Kidney tubule cell (primary cell): Measurements from ENCODE around the gene WHRN.
A peak's percentile ranks its signal among the peaks of the same experiment; 100 is the strongest.

ENCODE experiments used
- DNase-seq: peaks from one replicate; pipeline ENCODE4 v3.0.0-alpha.2; 2018; ENCODE audit warnings: low spot score

WHRN gene

DNA sequence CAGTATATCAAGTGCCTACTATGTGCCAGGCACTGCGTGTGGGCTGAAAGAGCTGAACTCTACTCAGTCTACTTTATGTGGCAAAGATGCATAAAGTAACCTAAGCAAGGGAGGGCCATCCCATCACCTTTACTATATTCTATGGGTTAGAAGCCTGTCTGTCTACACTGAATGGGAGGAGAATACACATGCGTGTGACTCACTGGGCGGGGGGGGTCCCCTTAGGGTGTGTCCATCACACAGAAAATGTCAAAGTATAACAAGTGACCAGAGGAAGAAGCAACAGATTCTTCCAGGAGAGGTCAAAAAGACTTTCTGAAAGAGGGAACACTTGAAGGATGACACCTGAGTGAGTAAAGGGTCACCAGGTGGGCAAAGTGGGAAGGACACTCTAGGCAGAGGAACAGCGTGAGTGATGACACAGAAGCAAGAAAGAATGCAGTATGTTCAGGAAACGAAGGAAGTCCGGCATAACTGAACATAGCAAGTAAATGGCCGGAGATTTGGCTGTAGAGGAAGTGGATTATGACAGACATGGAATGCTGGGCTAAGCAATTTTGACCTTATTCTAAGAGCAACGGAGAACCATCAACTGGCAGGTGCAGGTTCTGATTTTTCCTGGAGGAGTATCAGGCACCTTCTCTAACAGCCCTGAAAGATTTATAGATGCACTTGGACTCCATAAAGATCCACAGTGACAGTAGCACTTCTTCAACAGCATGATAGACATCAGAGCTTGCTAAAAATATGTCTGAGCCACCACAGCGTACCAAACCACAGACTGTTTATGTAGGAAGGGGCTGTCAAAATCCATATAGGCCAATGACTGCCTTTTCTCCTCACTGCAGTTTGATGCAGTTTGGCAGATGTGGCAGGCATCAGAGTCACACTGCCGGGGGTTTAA is 8.0 kb upstream of the WHRN start:
- no peak for DNase-seq

DNA sequence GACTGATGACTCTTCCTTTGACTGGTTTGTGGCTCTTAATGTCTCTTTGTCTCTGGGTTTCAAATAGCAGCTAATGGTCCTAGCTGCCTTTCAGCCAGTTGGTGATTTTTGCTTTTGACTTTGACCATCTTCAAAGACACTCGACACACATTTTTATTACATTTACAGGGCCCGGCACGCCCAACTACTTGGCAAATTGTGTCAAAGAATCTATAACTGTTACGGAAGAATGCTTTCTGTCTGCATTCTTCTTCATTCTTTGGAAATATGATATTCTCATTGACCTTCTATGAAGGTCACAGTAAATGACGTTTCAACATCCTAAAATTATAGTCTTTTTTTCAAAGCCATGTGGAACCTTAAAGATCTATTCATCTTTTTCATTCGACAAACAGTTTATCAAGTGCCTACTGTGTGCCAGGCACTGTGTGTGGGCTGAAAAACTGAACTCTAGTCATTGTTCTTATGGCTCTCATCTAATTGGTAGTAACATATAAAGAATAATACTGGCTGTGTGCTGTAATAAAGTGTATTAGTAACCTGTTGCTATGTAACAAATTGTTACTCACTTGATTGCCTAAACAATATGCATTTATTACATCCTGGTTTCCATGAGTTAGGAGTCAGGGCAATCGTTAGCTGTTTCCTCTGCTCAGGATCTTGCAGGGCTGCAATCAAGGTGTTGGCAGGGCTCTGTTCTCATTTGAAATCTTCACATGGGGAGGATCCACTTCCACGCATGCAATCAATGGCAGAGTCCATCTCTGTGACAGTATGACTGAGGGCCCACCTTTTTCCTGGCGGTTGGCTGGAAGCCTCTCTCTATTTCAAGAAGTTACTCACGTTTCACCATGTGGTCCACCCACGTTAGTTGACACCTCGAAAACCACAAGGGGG is 7.0 kb upstream of the WHRN start:
- DNase-seq, result peak; percentile 6

DNA sequence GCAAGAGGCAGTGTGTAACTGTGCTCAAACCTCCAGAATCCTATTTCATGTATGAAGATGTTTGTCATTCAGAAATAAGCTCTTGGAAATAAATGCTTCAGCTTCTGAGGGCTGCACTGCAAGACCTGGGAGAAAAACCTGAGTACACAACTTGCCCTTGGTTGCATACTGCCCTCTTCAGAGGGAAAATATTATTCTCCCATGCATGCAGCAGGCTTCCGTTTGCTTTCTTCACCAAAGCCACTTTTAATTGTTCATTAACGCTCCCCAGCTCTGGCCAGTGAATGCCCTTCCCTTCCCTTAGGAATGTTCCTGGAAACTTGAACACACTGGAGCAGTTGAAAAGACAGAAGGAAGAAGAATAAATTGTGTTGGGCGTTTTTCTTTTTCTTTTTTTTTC is 2.5 kb upstream of the WHRN start:
- peak; percentile 59 for DNase-seq

DNA sequence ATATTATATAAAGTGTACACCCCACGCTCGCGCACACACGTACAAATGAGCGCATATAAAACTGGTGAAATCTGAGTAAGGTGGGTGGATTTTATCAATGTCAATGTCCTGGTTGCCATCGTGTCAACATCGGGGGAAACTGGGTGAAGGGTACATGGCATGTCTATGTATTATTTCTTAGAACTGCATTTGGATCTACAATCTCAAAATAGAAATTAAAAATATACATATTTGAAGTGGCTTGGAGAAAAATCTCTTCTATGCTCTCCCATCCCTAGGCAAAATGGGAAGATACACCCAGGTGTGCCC is 763 bp upstream of the WHRN start:
- DNase-seq, result no peak

DNA sequence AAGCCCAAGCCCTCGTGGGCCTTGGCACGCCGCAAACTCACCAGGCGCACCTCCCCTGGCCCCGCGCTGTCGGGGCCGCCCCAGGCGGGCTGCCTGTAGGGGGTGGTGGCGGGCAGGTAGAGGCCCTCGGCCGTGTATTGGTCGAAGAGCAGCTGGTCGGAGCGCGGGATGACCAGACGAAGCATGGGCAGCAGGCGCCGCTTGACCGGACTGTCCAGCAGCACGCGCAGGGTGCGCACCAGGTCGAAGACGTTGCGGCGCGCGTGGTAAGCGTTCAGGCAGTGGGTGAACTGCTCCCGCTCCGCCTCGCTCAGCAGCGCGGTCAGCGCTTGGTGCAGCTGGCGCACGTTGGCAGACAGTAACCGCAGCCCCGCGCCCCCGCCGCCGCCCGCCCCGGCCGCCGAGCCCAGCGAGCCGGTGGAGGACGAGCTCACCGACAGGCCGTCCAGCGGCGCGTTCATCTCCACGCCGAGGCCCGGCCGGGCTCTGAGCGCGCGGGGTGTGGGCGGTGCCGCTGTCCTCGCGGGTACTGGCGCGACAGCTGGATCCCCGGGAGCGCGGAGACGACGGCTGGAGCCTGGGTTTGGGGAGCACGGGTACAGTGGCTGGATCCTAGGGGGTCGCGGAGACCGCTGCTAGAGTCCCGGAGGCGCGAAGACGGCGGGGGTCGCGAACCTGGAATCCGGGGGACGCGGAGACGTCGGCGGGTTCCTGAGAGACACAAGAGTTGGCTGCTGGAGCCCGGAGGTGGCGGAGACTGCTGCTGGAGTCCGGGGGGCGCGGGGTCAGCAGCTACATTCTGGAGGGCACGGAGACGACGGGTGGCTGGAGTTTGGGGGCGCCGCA is 709 bp downstream of the WHRN start:
- DNase-seq, result peak; percentile 52

DNA sequence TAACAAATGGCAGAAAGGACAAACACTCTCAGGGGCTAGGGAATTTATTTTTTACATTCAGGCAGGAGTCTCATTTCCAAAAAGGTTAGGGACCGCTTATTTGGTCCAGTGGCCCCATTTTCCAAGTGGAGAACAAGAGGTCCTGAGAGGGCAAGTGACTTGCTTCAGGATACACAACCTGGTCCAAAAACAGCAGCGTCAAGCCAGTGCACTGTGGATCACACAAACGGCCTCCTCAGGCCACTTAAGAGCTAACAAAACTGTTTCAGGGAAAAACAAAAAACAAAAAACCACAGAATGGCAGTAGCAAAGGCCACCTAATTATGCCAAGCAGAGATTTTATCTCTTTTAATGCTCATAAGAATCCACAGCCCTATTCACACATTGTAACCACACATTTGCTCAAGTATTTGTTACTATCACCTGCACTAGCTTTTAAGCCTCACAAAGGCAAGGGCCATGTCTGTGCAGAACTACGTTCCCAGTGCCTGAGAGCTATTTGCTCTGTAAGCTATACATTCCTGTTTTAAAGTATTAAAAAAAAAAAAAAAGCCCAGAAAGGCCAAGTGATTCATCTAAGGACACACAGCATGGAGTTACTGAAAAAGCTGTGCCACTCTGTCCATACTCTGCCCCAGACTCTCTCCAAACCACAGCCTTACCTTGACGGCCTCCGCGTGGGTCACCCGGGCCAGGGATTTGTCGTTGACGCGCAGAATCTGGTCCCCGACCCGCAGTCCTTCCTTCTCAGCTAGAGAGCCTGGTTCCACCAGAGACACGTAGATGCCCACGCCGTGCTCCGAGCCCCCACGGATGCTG is 1.5 kb downstream of the WHRN start:
- no peak for DNase-seq

DNA sequence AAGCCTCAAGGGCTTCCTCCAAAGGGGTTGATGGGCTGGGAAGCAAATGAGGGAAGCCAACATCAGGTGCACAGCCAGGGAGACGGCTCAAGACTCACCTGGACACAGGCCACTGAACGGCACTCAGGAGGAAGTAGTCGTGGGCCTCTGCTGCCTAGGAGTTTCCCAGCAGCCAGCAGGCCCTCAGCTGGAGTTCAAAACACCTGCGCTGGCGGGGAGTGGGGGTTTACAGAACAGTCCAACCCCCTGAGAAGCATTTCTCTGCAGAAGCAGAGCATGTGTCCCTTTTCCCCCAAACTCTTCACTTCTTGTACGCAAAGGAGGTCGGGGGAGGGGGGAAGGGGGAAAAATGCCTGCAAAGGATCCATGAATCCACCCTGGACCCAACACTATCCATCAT is 2.3 kb downstream of the WHRN start:
- DNase-seq, result peak; percentile 41

DNA sequence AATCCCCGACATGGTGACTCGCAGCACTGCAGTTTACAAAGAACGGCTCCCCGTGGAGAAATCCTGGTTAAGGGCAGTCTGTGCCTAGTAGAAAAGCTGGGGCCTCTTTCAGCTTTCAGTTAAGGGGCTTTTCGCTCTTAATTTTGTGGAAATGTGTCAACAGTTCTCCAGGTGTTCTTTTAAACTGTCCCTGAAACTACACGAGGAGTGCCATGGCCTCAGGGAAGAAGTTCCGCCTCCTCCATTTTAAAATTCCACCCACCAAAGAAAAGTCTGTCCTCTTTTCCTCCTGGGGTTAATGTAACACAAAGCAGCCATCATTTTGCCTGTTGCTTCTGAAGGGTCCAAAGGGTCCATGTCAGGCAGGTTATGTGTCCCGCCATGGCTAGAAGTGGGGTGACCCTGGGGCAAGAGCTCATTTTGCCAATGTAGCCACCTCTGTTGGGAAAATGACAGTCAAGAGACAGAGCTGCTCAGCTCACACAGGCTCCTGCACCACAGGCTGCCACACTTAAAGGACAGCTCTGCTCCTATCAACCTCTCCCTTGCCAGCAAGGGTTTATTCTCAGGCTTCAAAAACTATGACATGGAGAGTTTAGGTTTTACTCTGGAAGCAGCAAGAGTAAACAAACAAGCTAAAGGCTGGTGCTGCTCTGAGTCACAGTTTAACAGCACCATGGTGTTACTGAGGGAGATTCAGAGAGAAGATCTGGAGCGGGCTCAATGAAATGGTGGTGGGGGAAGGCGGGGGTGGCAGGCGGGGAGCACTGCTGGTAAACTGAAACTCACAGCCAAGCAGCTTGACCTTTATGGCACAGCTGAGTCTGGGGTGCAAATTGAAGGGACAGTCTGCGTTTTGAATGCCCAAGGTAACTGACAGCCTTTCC is 3.2 kb downstream of the WHRN start:
- DNase-seq, result peak; percentile 42

DNA sequence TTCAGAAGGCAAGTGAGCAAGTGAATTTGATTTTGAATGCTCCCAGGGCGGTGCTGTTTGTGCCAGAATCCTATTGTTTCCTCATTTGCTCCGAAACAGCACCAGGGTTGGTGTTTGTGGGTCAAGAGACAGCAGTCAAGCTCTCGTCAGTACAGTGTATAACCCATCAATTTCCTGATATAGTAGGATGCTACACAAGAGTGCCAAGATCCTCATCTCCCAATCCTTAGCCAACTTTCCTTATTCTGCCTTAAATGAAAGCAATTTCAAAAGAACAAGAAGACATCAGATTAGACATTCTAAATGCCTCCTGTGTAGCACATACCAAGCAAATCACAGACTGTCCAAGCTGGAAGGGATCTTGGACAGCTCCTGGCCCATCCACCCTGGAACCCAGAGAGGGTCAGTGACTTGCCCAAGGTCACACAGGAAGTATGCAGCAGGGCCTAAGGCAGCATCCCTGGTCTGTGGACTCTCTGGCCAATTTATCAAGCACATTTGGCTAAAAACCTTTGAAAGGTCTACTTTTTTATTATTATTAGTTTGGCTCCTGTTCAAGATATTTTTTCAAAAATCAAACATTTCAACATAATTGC is 4.5 kb downstream of the WHRN start:
- no peak for DNase-seq

DNA sequence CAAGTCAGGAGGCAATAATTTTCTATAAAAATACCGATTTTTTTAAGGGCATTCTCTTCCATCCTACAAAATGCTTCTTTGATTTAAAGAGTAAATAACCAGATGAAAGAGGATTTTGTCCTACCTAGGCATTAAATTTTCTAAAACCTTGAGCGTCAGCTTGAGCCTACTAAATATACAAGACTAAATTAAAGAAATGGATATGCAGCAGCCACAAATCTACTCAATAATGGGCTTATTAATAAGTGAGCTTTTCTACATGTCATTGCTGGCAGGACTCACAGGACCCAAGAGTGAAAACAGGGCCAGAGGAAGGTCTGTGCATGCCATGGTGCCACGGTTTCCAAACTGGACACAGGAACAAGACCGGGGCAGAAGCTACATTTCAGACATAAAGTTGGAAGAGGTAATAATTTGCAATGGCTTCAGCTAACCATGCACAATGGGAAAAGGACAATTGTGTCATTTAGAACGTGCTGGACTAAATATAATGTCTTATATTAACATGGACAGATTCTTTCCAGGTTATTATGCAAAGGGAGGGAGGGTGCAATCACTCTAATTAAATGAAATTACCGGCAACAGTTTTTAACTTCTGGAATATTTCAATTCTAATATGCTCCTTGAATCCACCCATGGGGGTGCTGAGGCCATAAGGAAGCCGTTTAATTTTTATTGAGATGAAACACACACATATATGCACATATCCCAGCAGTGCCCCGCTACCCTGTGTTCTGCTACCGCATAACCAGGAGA is 5.2 kb downstream of the WHRN start:
- DNase-seq, result no peak

DNA sequence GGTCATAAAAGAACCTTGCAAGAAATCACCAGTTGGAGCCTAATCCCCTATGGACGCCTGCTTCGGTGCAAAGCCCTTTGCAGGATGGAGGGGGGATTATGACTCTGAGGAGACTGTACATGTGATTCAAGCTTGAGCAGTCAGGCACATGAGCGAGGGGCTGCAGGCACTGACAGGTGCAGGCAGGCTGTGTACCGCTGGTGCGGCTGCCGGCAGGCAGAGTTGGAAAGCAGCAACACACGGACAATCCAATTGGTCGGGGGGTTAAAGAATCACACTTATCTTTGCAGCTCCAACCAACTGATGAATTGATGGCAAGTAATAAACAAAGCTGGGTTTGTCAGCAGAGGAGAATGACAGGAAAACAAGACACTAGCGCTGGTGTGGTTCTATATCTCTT is 5.7 kb downstream of the WHRN start:
- no peak for DNase-seq

DNA sequence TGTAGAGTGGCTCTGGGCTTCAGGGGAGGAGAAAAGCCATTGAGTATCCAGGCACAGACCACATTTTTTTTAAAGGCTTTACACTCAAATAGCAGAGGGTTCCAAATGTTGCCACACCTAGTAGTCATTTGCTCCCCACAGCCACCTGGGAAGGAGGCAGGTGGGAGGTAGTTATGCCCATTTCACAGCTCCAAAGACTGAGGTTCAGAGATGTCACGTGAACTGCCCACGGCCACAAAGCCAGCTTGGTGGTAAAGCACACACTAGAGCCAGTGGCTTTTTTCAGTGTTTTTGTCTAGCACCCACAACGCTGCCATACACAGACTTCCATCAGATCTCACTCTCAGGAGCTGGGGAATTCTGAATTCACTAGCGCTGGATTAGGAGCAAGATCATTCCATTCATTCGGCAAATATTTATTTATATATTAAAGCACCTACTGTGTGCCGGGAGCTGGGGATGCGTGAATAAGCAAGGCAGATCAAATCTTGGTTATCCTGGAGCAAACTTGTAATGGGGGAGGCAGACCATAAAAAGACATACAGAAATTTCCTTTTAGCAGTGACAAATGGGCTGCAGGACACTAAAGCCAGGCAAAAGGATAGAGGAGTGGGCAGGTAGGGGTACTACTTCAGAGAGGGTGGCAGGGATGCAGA is 7.4 kb downstream of the WHRN start:
- no peak for DNase-seq

DNA sequence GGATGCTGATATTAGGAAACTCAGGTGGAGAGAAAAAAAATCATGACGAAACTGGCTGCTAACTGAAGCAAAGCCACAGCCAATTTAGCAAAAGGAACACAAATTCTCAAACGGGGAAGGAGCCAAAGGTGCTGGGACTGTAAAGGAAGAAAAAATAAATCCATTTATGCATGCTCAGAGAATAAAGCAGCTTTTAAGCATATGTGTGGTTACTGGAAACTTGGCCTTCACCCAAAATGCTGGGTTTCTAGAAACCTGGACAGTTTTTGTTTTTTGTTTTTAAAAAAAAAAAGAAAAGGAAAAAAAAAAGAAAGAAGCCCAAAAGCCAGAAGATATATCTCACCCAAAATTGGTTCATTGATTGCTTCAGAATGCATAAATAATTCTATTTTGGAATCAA is 8.0 kb downstream of the WHRN start:
- DNase-seq, result no peak

DNA sequence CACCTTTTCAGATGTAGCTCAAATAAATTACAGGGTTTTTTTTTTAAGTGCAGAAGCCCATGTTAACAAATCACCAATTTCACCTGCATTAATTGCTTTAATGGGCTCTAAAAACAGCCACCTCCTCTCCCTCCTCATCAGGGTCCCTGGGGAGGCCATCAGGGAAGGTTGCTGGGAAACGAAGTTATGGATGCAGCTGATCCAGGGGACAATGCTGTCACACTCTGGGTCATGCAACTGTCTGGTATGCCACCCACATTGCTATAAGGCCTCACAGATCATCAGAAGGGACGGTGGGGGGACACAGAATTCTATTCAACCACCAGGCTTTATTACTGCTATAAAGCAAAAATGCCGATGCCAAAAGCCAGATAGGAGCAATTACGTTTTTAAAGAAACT is 9.3 kb downstream of the WHRN start:
- no peak for DNase-seq

DNA sequence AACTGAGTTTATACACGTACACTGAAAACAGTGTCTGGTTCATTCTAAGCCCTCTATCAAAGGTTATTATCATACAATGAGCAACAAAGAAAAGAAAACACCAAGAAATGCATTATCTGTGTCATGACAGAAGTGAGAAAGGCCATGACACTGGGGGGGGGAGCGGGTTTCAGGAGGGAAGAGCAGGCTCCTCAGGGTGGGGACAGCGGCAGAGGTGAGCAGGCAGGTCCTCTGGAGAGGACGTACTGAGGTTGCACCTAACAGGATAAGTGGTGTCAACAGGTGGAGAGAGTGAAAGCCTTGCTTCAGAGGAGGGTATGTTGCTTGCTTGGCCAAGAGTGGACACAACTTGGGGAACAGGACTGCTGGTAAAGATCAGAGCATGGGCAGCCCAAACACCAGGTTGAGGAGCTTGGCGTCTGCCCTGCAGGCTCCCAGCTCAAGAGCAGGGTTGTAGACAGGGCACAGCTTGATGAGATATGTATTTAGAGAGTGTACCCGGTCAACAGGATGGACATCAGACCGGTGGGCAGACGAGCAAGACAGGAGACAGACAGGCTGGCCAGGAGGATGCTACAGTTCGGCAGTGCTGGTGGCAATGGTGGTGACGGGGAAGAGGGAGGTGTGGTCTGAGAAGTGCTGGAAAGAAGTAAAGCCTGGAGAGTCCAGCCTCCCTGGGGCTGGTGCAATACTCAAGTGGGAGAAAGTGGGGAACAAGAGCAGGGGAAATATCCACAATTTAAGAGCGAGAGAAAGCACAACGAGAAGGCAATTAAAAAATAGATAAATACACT is 10.3 kb downstream of the WHRN start:
- no peak for DNase-seq

DNA sequence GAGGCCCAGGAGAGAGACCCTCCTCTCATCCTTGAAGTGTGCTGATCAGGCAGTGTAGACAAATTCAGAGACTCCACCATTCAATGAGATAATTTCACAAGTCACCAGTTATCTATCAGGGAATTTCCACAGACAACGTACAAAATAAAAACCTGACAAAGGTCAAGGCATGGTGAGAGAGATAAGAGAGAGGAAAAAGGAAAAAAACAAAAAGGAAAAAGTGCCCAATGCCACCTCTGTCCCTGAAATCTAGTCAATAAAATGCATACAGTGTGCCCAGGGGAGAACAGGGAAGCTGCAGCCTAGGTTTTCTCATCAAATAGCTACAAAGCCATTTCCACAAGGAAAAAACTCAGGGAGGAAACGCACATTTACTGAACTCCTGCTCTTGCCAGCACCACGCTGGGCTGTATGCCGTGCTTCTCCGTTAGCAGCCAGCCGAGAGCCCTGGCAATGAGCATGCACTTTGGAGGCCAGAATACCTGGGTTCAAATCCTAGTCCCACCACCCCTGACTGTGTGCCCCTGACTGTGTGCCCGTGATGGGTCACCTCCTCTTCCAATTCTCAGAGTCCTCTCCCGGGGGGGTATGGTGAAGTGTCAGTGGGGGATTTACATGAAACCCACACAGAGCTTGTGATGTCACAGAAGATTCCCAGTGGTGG is 11.6 kb downstream of the WHRN start:
- no peak for DNase-seq

DNA sequence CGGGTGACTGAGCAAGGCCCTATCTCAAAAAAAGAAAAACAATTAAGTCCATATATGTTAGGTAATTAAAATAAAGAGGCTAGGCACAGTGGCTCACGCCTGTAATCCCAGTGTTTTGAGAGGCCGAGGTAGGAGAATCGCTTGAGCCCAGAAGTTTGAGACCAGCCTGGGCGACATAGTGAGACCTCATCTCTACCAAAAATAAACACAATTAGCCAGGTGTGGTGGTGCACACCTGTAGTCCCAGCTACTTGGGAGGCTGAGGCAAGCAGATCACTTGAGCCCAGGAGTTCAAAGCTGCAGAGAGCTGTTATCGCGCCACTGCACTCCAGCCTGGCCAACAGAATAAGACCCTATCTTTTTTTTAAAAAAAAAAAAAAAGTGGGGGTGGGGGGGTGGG is 12.3 kb downstream of the WHRN start:
- no peak for DNase-seq
